Measurements from ENCODE around the gene CORO2B.

The CORO2B gene

DNA sequence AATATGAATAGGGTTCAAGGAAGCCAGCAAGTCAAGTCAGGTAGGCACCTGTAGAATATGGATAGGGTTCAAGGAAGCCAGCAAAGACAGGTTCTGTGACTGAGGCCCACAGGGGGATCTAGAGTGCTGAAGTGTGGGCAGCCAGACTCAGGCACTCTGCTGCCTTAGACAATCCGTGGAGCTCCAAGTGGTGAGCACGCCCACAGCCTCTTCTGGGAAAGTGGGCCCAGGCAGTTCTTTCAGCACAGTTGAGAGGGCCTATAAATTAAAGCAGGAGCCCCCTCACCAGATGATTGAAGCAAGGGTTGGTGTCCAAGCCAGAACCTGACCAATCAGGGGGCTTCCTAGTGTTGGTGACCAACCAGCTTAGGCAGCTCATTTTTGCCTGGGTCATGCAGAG, 190.9 kb downstream of the CORO2B start:
- H3K36me3 Mint-ChIP-seq = no peaks in the 10 kb centered on the region
- no peak overlapping the region for H3K4me3 Mint-ChIP-seq
- no peaks in the 10 kb centered on the region for H3K27me3 Mint-ChIP-seq
- H3K4me1 Mint-ChIP-seq (ENCODE audit: low read depth) = no peaks in the 10 kb centered on the region
- no peak overlapping the region for H3K27ac Mint-ChIP-seq
- H3K9me3 Mint-ChIP-seq (ENCODE audit: low read depth) = no peaks in the 10 kb centered on the region

DNA sequence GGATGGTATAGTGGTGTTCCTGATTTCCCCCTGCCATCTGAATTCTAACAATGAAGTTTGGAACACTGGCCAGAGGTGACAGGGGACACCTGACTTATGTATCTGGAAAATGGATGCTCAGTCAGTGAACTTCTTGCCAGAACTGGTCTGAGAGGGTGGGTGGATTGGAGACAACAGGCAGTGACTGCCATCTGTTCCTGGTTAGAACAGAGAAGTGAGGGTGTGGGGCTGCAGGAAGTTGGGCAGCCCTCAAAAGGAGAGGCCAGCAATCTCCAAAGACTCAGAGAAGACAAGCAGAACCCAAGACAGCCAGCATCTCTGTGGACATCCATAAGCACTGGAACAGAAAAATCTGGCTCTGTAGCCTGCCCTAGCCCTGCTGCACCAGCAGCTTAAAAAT, 191.4 kb downstream of the CORO2B start:
- Mint-ChIP-seq H3K27ac (no peak overlapping the region), H3K27me3 (no peaks in the 10 kb centered on the region), H3K36me3 (no peaks in the 10 kb centered on the region), H3K9me3 (ENCODE audit: low read depth) (no peaks in the 10 kb centered on the region), H3K4me3 (no peak overlapping the region), H3K4me1 (ENCODE audit: low read depth) (no peaks in the 10 kb centered on the region)

DNA sequence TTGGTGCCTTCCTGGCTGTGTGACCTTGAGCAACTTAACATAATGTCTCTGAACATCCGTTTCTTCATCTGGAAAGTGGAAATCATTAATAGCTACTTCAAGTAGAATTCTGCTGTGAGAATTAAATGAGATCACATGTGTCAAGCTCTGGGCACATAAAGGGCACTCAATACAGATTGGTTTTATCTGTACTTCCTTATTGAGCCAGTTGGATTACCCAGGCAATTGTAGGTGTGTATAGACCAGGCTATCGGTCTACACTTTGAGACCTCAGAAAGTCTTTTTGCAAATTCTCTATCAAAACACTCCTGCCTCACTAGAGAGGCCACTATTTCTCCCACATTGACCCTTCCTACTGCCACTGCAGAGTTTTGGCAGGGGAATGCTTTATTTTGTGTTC, 194.2 kb downstream of the CORO2B start:
- Mint-ChIP-seq H3K36me3 (peaks cover 2% of the 10 kb centered on the region), H3K9me3 (ENCODE audit: low read depth) (no peaks in the 10 kb centered on the region), H3K4me3 (no peak overlapping the region), H3K27me3 (no peaks in the 10 kb centered on the region), H3K27ac (no peak overlapping the region), H3K4me1 (ENCODE audit: low read depth) (no peaks in the 10 kb centered on the region)

DNA sequence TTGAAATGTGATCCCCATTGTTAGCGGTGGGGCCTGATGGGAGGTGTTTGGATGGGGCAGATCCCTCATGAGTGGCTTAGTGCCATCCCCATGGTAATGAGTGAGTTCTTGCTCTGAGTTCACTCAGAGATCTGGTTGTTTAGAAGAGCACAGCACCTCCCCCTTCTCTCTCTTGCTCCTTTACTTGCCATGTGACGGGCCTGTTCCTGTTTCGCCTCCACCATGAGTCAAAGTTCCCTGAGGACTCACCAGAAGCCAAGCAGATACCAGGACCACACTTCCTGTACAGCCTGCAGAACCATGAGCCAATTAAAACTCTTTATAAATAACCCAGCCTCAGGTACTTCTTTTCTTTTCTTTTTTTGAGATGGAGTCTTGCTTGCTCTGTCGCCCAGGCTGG, 195.3 kb downstream of the CORO2B start:
- Mint-ChIP-seq H3K4me3 (no peak overlapping the region), H3K27ac (no peak overlapping the region)

DNA sequence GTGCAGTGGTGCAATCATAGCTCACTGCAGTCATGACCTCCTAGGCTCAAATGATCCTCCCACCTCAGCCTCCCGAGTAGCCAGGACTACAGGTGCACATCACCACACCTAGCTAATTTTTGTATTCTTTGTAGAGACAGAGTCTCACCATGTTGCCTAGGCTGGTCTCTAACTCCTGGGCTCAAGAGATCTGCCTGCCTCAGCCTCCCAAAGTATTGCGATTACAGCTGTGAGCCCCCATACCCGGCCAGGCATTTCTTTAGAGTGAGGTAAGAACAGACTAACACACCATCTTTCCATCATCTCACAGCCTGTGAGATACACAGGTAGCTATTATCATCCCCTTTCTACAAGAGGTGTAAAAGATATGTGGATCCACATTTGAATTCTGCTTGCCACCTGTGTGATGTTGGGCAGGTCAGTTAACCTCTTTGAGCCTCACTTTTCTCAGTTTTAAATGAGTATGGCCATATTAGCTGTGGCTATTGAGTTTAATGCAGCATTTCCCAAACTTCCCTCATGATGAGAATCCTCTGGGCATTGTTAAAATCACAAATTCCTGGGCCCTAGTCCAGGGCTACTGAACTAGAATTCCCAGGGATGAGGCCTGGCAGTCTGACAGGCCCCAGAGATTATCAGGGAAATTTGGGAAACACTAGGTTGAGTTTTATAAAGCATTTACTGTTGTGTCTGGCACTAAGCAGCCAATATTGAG, 195.9 kb downstream of the CORO2B start:
- Mint-ChIP-seq H3K9me3 (ENCODE audit: low read depth) (no peaks in the 10 kb centered on the region), H3K27me3 (no peaks in the 10 kb centered on the region), H3K4me3 (no peak overlapping the region)

More for the DNA sequence above, 195.3 kb downstream of the CORO2B start:
- no peaks in the 10 kb centered on the region for H3K9me3 Mint-ChIP-seq (ENCODE audit: low read depth)
- no peaks in the 10 kb centered on the region for H3K27me3 Mint-ChIP-seq
- H3K36me3 Mint-ChIP-seq = peaks cover 2% of the 10 kb centered on the region
- no peaks in the 10 kb centered on the region for H3K4me1 Mint-ChIP-seq (ENCODE audit: low read depth)

DNA sequence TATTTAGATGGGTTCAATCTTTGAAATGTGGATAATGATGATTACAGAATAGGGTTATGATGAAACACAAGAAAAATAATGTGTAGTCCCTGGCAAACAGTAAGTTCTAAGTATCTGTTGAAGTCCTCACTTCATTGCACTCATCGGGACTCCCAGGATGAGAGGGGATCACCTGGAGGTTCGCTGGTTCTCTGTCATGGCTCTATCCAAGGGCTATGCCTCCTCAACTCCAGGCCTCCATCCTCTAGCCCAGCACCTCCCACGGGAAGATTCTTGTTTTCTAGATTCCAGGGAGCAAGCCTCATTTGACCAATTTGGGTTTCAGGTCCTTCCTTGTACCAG, 196.4 kb downstream of the CORO2B start:
- Mint-ChIP-seq H3K27me3 (no peaks in the 10 kb centered on the region), H3K9me3 (ENCODE audit: low read depth) (no peaks in the 10 kb centered on the region), H3K4me3 (no peak overlapping the region), H3K27ac (no peak overlapping the region), H3K36me3 (peaks cover 2% of the 10 kb centered on the region), H3K4me1 (ENCODE audit: low read depth) (no peaks in the 10 kb centered on the region)

More for the DNA sequence above, 195.9 kb downstream of the CORO2B start:
- Mint-ChIP-seq H3K4me1 (ENCODE audit: low read depth) (no peaks in the 10 kb centered on the region), H3K27ac (no peak overlapping the region), H3K36me3 (peaks cover 2% of the 10 kb centered on the region)

DNA sequence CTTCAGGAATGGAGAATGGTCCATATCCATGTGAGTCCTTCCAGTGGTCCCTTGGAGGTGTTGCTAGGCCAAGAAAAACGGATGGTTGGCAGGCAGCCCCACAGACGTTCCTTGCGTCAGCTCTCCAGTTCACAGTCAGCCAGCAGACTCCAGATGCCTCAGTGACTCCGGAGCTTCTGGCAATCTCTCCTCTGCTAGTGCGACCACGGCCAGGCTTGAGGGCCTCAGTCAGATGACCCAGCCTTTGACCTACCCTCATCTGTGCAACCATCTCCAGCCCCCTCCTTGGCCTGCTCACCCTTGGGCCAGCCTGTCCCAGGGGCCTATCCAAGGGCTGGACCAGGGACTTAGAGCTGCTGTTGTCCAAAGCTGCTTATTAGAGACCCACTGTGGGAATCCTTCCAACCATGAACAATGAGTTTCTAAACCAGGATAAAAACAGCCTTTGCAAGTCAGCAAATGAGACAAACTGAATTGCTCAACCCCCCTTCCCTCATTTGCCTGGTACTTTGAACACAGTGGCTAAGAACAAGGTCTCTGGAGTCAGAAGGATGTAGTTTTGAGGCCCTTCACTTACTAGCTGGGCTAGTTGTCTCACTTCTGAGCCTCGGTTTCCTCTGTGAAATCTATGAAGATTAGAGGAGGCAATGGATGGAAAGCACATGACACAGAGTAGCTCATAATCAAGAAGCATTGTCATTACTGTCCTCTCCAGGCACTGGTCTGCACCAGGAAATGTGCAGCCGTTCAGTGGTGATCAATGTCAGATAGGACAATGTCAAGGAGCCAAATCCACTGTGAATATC, 197.1 kb downstream of the CORO2B start:
- peaks cover 2% of the 10 kb centered on the region for H3K36me3 Mint-ChIP-seq
- no peaks in the 10 kb centered on the region for H3K9me3 Mint-ChIP-seq (ENCODE audit: low read depth)
- no peaks in the 10 kb centered on the region for H3K27me3 Mint-ChIP-seq
- H3K4me1 Mint-ChIP-seq (ENCODE audit: low read depth) = no peaks in the 10 kb centered on the region
- H3K4me3 Mint-ChIP-seq = no peak overlapping the region
- no peak overlapping the region for H3K27ac Mint-ChIP-seq

DNA sequence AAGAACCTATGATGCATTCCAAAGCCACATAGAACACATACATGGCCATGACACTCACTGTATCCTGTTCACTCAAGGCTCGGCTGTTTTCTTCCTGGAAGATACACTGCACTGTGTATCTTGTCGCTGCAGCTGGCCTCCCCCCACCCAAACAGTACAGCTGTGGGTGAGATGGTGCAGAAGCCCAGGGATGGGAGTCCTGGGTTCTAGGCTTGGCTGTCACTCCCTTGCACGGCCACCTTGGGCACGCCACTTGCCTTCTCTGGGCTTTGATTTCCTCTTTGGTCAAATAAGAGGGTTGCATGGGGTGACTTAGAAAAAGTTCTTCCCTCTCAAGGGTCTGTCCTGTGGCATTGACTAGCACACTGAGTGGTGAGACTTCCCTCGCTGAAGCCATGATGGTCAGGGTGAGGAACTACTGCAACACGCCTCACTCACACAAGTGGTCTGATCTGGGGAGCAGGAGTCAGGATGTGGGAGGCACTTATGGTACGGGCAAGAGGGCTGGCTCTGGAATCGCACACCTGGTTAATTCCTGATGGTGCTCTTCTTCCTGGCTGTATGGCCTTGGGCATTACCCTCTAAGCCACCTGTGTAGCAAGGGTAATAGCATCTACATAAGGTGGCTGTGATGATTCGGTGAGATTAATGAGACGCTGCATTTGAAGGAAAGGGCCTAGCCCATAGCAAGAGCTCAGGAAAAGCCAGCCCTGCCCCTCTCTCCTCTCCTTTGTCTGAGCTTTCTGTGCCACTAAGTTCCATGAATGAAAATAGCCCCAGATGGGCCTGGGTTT, 197.9 kb downstream of the CORO2B start:
- Mint-ChIP-seq H3K27me3 (no peaks in the 10 kb centered on the region), H3K4me3 (no peak overlapping the region), H3K9me3 (ENCODE audit: low read depth) (no peaks in the 10 kb centered on the region), H3K4me1 (ENCODE audit: low read depth) (peaks cover under 1% of the 10 kb centered on the region), H3K36me3 (peaks cover 2% of the 10 kb centered on the region), H3K27ac (peak overlapping the region; percentile 25)
